NCI-H2196 treated with DMSO at 0.1 percent for 48 hours (cell line): ENCODE results near the gene DYNLT1.
"Not testable (repeated sequence)": the region's sequence is repeated elsewhere in the genome, so short reads cannot be mapped to it uniquely, and the experiment has no call there.

Experiments used
- DNase-seq: peaks from one replicate; lab custom pipeline; 2025; ENCODE audit not compliant: unreplicated experiment; lab: John Stamatoyannopoulos, UW

The DYNLT1 gene

GRCh38 chr6:158642097-158642601 is 2.4 kb downstream of the DYNLT1 start:
- no peak for DNase-seq

GRCh38 chr6:158640519-158640918 is 4.0 kb downstream of the DYNLT1 start:
- DNase-seq: no peak

- no peak for DNase-seq
These were observed 5.5 kb downstream of the DYNLT1 start for GRCh38 chr6:158639056-158639455.

GRCh38 chr6:158638324-158638854 is 6.2 kb downstream of the DYNLT1 start:
- no peak for DNase-seq

- no peak for DNase-seq
These were observed 7.8 kb downstream of the DYNLT1 start for GRCh38 chr6:158636778-158637177.

GRCh38 chr6:158635427-158636073 is 9.0 kb downstream of the DYNLT1 start:
- DNase-seq: no peak

- DNase-seq: no peak
These were observed 9.7 kb downstream of the DYNLT1 start for GRCh38 chr6:158634695-158635426.

- no peak for DNase-seq
These were observed 11.4 kb downstream of the DYNLT1 start for GRCh38 chr6:158633127-158633526.

GRCh38 chr6:158632538-158633119 is 11.9 kb downstream of the DYNLT1 start:
- DNase-seq: not testable (repeated sequence)

- no peak for DNase-seq
These were observed 12.6 kb downstream of the DYNLT1 start for GRCh38 chr6:158631678-158632537.

- no peak for DNase-seq
These were observed 13.5 kb downstream of the DYNLT1 start for GRCh38 chr6:158630938-158631616.

- no peak for DNase-seq
These were observed 14.9 kb downstream of the DYNLT1 start for GRCh38 chr6:158629367-158630221.

- no peak for DNase-seq
These were observed 16.0 kb downstream of the DYNLT1 start for GRCh38 chr6:158628542-158628941.

GRCh38 chr6:158627940-158628211 is 16.7 kb downstream of the DYNLT1 start:
- DNase-seq: no peak

GRCh38 chr6:158627168-158627939 is 17.2 kb downstream of the DYNLT1 start:
- DNase-seq: no peak

GRCh38 chr6:158626360-158627167 is 18.0 kb downstream of the DYNLT1 start:
- no peak for DNase-seq

- no peak for DNase-seq
These were observed 18.6 kb downstream of the DYNLT1 start for GRCh38 chr6:158625881-158626305.
